ENCODE results near the gene LRRC8C.

Gene LRRC8C

GRCh38 chr1:89641781-89642180 is 8.9 kb downstream of the LRRC8C start:
- TF ChIP-seq, protein P1, sequence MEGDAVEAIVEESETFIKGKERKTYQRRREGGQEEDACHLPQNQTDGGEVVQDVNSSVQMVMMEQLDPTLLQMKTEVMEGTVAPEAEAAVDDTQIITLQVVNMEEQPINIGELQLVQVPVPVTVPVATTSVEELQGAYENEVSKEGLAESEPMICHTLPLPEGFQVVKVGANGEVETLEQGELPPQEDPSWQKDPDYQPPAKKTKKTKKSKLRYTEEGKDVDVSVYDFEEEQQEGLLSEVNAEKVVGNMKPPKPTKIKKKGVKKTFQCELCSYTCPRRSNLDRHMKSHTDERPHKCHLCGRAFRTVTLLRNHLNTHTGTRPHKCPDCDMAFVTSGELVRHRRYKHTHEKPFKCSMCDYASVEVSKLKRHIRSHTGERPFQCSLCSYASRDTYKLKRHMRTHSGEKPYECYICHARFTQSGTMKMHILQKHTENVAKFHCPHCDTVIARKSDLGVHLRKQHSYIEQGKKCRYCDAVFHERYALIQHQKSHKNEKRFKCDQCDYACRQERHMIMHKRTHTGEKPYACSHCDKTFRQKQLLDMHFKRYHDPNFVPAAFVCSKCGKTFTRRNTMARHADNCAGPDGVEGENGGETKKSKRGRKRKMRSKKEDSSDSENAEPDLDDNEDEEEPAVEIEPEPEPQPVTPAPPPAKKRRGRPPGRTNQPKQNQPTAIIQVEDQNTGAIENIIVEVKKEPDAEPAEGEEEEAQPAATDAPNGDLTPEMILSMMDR (IDR thresholded peaks at IDR 0.05; ENCODE audit: extremely low read depth, insufficient read depth, missing control alignments) = no peak
- in situ Hi-C loops (cut with MboI; ENCODE audit: low pct_unique_long_range_greater_than_20kb, low sequenced_read_pairs, unreplicated experiment) = loop anchor here (25.0 kb wide), 2 partner anchors 121 to 346 kb away; partner anchors contain the start of gene ZNF326
- no peak for DNase-seq (ENCODE audit: low spot score)

GRCh38 chr1:89643577-89643976 is 10.7 kb downstream of the LRRC8C start:
- TF ChIP-seq, protein P1 (IDR thresholded peaks at IDR 0.05; ENCODE audit: extremely low read depth, insufficient read depth, missing control alignments) = no peak
- no peak for DNase-seq (ENCODE audit: low spot score)
- in situ Hi-C loops (cut with MboI; ENCODE audit: low pct_unique_long_range_greater_than_20kb, low sequenced_read_pairs, unreplicated experiment) = loop anchor here (25.0 kb wide), 2 partner anchors 119 to 344 kb away; partner anchors contain the start of gene ZNF326

DNA sequence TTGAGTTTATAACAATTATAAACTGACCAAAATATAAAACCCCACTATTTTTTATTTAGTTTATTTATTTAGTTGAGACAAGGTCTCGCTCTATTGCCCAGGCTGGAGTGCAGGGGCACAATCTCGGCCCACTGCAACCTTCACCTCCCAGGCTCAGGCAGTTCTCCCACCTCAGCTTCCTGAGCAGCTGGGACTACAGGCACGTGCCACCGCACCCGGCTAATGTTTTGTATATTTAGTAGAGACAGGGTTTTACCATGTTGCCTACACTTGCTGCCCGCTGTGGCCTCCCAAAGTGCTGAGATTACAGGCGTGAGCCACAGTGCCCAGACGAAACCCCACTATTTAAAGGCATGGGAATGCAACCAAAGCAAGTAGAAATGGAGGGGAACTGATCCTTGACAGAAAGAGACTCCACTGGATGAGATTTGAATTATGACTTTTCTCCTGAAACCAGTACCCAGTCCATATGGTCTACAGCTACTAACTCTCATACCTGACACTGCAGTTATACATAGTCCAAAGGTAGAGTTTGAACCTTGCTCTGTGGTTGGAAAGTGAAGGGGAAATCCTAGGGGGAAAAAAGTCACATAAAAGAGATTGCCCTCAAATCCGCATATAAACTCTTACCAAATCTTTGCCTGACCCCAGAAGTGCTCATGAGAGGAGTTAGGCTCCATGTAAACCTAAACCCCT is 11.3 kb downstream of the LRRC8C start:
- TF ChIP-seq, protein P1 (IDR thresholded peaks at IDR 0.05; ENCODE audit: extremely low read depth, insufficient read depth, missing control alignments) = no peak
- in situ Hi-C loops (cut with MboI; ENCODE audit: low pct_unique_long_range_greater_than_20kb, low sequenced_read_pairs, unreplicated experiment) = loop anchor here (25.0 kb wide), 2 partner anchors 118 to 343 kb away; partner anchors contain the start of gene ZNF326
- no peak for DNase-seq (ENCODE audit: low spot score)

DNA sequence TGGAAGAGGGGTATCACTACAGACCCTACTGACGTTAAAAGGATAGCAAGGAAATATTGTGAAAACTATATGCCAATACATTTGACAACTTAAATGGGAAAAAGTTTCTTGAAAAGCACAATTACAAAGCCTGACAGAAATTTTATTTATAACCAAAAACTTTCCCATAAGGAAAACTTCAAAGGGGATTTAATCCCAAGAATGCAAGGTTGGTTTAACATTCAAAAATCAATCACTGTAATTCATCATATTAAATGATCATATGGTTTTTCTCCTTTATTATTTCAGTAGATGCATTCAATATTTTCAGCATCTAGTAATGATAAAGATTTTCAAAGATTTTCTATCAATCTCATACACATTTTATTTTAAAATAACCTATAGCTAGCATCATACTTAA is 13.3 kb downstream of the LRRC8C start:
- no peak for DNase-seq (ENCODE audit: low spot score)
- TF ChIP-seq, protein P1 (IDR thresholded peaks at IDR 0.05; ENCODE audit: extremely low read depth, insufficient read depth, missing control alignments) = no peak
- in situ Hi-C loops (cut with MboI; ENCODE audit: low pct_unique_long_range_greater_than_20kb, low sequenced_read_pairs, unreplicated experiment) = loop anchor here (25.0 kb wide), 2 partner anchors 116 to 341 kb away; partner anchors contain the start of gene ZNF326

DNA sequence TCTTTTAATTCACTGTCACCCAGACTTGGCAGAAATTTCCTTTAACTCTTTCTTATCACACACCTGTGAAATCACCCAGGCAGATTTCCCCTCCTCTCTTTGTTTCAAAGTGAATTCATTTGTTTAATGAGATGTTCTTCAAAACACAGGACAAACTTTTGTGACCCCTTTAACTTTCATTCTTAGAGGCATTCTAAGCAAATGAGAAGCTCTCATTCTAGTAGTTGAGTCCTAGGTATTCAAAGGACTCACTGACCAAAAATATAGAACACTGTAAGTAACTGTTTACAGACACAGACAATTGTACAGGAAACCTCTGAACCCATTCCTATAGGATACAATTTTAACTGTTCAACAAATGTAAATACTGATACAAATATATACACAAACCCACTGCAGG is 16.9 kb downstream of the LRRC8C start:
- in situ Hi-C loops (cut with MboI; ENCODE audit: low pct_unique_long_range_greater_than_20kb, low sequenced_read_pairs, unreplicated experiment) = loop anchor here (25.0 kb wide), 2 partner anchors 113 to 338 kb away; partner anchors contain the start of gene ZNF326
- TF ChIP-seq, protein P1 (IDR thresholded peaks at IDR 0.05; ENCODE audit: extremely low read depth, insufficient read depth, missing control alignments) = no peak

DNA sequence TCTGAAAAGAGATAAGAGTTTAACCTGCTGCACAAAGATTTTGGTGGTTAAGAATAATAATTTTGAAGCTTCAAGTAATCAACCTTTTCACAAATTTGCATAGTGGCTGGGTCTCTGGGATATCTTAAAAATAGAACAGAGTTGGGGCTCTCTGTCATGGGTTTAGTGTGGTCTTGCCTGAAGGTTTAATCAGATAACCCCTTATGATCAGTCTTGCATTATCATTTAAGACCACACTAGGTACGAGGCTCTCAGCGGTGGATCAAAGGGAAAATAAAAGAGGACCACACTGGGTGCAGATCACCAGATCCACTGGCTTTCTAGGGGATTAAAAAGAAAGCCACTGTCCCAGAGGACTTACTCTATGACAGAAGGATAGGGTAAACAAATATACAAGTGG is 19.5 kb downstream of the LRRC8C start:
- TF ChIP-seq, protein P1 (IDR thresholded peaks at IDR 0.05; ENCODE audit: extremely low read depth, insufficient read depth, missing control alignments) = no peak
- in situ Hi-C loops (cut with MboI; ENCODE audit: low pct_unique_long_range_greater_than_20kb, low sequenced_read_pairs, unreplicated experiment) = no loop called here
- no peak for DNase-seq (ENCODE audit: low spot score)

More for the DNA sequence above, 16.9 kb downstream of the LRRC8C start:
- no peak for DNase-seq (ENCODE audit: low spot score)
